H1 (cell line): ENCODE results near the gene CORO6. TPM values are rescaled to one million over a fixed set of nuclear protein-coding genes. Genes with fewer than 3 reads are reported as not detected.
A peak's percentile ranks its signal among the peaks of the same experiment; 100 is the strongest.

Experiments
- CTCF ChIA-PET: fragments of 300-600 bp; sonication (Branson Sonifier 250); formaldehyde crosslinking; loops from one replicate; lab custom pipeline; 2021; ENCODE audit not compliant: partially characterized antibody; lab: Charles Lee
- POLR2A ChIA-PET: fragments of 300-600 bp; sonication (Branson Sonifier 250); formaldehyde crosslinking; loops from one replicate; lab custom pipeline; 2021; ENCODE audit warnings: inconsistent platforms; ENCODE audit not compliant: partially characterized antibody; lab: Charles Lee
- DNase-seq, 2 experiments: peaks; one replicate each; pipeline versions ENCODE4 v3.0.0 to v3.0.0-alpha.2; 2010 to 2022; ENCODE audit warnings: low spot score in 2 of 2, low read depth in 1 of 2, mixed read lengths in 1 of 2
- FAIRE-seq: peaks from 2 replicates; lab custom pipeline; 2011; peaks lifted over from hg19 to GRCh38; lab: Jason Lieb, UNC
- H2AFZ ChIP-seq: 2 replicates; pipeline ENCODE4 v1.8.1; 2012; ENCODE audit warnings: low read length, inconsistent platforms
- H2AK5ac ChIP-seq: 2 replicates; pipeline ENCODE4 v1.6.1; 2013; ENCODE audit warnings: low read depth, low read length
- H2BK120ac ChIP-seq: replicated peaks from 2 replicates; pipeline ENCODE3; 2013; ENCODE audit warnings: low read depth, low read length, inconsistent platforms
- H2BK12ac ChIP-seq: 2 replicates; pipeline ENCODE4 v1.6.1; 2013; ENCODE audit warnings: low read depth, low read length
- H2BK15ac ChIP-seq: 2 replicates; pipeline ENCODE4 v1.6.1; 2013; ENCODE audit warnings: low read length
- H2BK20ac ChIP-seq: 2 replicates; pipeline ENCODE4 v1.6.1; 2013; ENCODE audit warnings: low read length
- H2BK5ac ChIP-seq: 2 replicates; pipeline ENCODE4 v1.6.1; 2013; ENCODE audit warnings: low read depth, low read length
- H3K14ac ChIP-seq: 2 replicates; pipeline ENCODE4 v1.6.1; 2013; ENCODE audit warnings: inconsistent platforms; ENCODE audit not compliant: insufficient read length
- H3K18ac ChIP-seq: 2 replicates; pipeline ENCODE4 v1.6.1; 2013; ENCODE audit warnings: low read length; ENCODE audit errors: extremely low read depth
- H3K23ac ChIP-seq: 2 replicates; pipeline ENCODE4 v1.6.1; 2013; ENCODE audit warnings: inconsistent platforms; ENCODE audit not compliant: insufficient read length
- H3K23me2 ChIP-seq: 2 replicates; pipeline ENCODE4 v1.6.1; 2013; ENCODE audit warnings: low read depth, low read length
- H3K27ac ChIP-seq: 2 replicates; pipeline ENCODE4 v1.6.1; 2011; ENCODE audit warnings: low read depth, low read length, inconsistent platforms
- H3K27me3 ChIP-seq, 4 experiments: replicated peaks in 1 of 4; 1 replicate in 1 of 4; 2 replicates in 3 of 4; pipeline versions ENCODE4 v1.6.1 to v1.8.1; 2011 to 2013; ENCODE audit warnings: low read length in 3 of 4, mild to moderate bottlenecking in 3 of 4, inconsistent platforms in 2 of 4, mixed read lengths in 2 of 4, moderate library complexity in 1 of 4; ENCODE audit not compliant: control insufficient read depth in 3 of 4, insufficient read depth in 3 of 4; ENCODE audit errors: extremely low read depth in 1 of 4
- H3K36me3 ChIP-seq, 4 experiments: 2 replicates each; pipeline versions ENCODE4 v1.6.1 to v1.8.1; 2011 to 2013; ENCODE audit warnings: mild to moderate bottlenecking in 4 of 4, low read length in 3 of 4, moderate library complexity in 2 of 4, control low read depth in 1 of 4, inconsistent platforms in 1 of 4; ENCODE audit not compliant: insufficient read depth in 4 of 4, control insufficient read depth in 2 of 4
- H3K4ac ChIP-seq: replicated peaks from 2 replicates; pipeline ENCODE3; 2013; ENCODE audit warnings: low read length, low read depth, mixed read lengths, inconsistent platforms; ENCODE audit not compliant: insufficient read length
- H3K4me1 ChIP-seq, 4 experiments: replicated peaks in 1 of 4; 1 replicate in 1 of 4; 2 replicates in 3 of 4; pipeline versions ENCODE4 v1.6.1 to v1.8.1; 2011 to 2013; ENCODE audit warnings: low read length in 3 of 4, inconsistent platforms in 2 of 4, mixed read lengths in 1 of 4; ENCODE audit not compliant: insufficient read depth in 4 of 4, control insufficient read depth in 3 of 4
- H3K4me2 ChIP-seq, 2 experiments: 2 replicates each; pipeline versions ENCODE4 v1.6.1 to v1.8.1; 2011 to 2013; ENCODE audit warnings: low read depth in 2 of 2, low read length in 2 of 2, control low read depth in 1 of 2, inconsistent platforms in 1 of 2, mild to moderate bottlenecking in 1 of 2; ENCODE audit not compliant: insufficient read depth in 1 of 2
- H3K4me3 ChIP-seq, 4 experiments: fragments of 200-600, 300-600 bp in 1 of 4; sonication (generic), shearing (Covaris generic), sonication (Bioruptor Twin) in 1 of 4; 2 replicates each; pipeline versions ENCODE4 v1.5.1 to v1.8.1; 2011 to 2016; ENCODE audit warnings: low read length in 4 of 4, low read depth in 3 of 4, control low read depth in 2 of 4, inconsistent platforms in 2 of 4, mild to moderate bottlenecking in 2 of 4, mixed read lengths in 1 of 4, moderate library complexity in 1 of 4; ENCODE audit not compliant: insufficient read depth in 2 of 4; ENCODE audit errors: extremely low read depth in 1 of 4
- H3K56ac ChIP-seq: replicated peaks from 2 replicates; pipeline ENCODE3; 2013; ENCODE audit warnings: low read depth, mild to moderate bottlenecking, mixed read lengths, low read length, inconsistent platforms; ENCODE audit not compliant: insufficient read length
- H3K79me1 ChIP-seq: 2 replicates; pipeline ENCODE4 v1.6.1; 2013; ENCODE audit warnings: low read depth, low read length, control low read depth
- H3K79me2 ChIP-seq, 2 experiments: 2 replicates each; pipeline versions ENCODE4 v1.6.1 to v1.8.1; 2012 to 2013; ENCODE audit warnings: low read length in 2 of 2, mild to moderate bottlenecking in 2 of 2, inconsistent platforms in 1 of 2; ENCODE audit not compliant: insufficient read depth in 2 of 2, control insufficient read depth in 1 of 2
- H3K9ac ChIP-seq, 4 experiments: replicated peaks in 1 of 4; 1 replicate in 1 of 4; 2 replicates in 3 of 4; pipeline versions ENCODE4 v1.6.1 to v1.8.1; 2011 to 2013; ENCODE audit warnings: low read depth in 3 of 4, low read length in 3 of 4, control low read depth in 2 of 4, mild to moderate bottlenecking in 2 of 4, moderate library complexity in 2 of 4, inconsistent platforms in 1 of 4; ENCODE audit errors: extremely low read depth in 1 of 4
- H3K9me3 ChIP-seq, 2 experiments: 2 replicates each; pipeline versions ENCODE4 v1.6.1 to v1.8.1; 2012 to 2013; ENCODE audit warnings: mild to moderate bottlenecking in 2 of 2, moderate library complexity in 2 of 2, control low read depth in 1 of 2, inconsistent platforms in 1 of 2, low read depth in 1 of 2, low read length in 1 of 2, mixed read lengths in 1 of 2; ENCODE audit not compliant: insufficient read depth in 2 of 2
- H4K20me1 ChIP-seq, 2 experiments: replicated peaks in 1 of 2; 2 replicates each; pipeline versions ENCODE3 to v1.8.1; 2011 to 2013; ENCODE audit warnings: inconsistent platforms in 2 of 2, low read length in 2 of 2, mild to moderate bottlenecking in 1 of 2; ENCODE audit not compliant: insufficient read depth in 2 of 2, control insufficient read depth in 1 of 2
- H4K5ac ChIP-seq: 2 replicates; pipeline ENCODE4 v1.6.1; 2013; ENCODE audit warnings: low read length, low read depth, mixed read lengths, inconsistent platforms; ENCODE audit not compliant: insufficient read length
- H4K8ac ChIP-seq: 2 replicates; pipeline ENCODE4 v1.8.0; 2013; ENCODE audit warnings: mild to moderate bottlenecking, moderate library complexity, low read length, inconsistent platforms; ENCODE audit not compliant: insufficient read depth; ENCODE audit errors: extremely low read depth
- H4K91ac ChIP-seq: replicated peaks from 2 replicates; pipeline ENCODE3; 2013; ENCODE audit warnings: low read length, mixed read lengths, inconsistent platforms; ENCODE audit not compliant: insufficient read length
- JUND ChIP-seq: IDR thresholded peaks from 2 replicates; pipeline ENCODE4 v1.6.1; 2011; ENCODE audit warnings: mild to moderate bottlenecking, improper control_type of control experiment, low read length
- PHF8 ChIP-seq: fragments of 200-600 bp; sonication (generic); conservative IDR thresholded peaks from 2 replicates; pipeline ENCODE4 v1.7.1; 2012; ENCODE audit warnings: low read depth, mild to moderate bottlenecking, inconsistent platforms, low read length, moderate library complexity
- RXRA ChIP-seq: IDR thresholded peaks from 2 replicates; pipeline ENCODE4 v1.6.1; 2011; ENCODE audit warnings: low read depth, mild to moderate bottlenecking, low read length, moderate library complexity; ENCODE audit not compliant: insufficient read depth
- YY1 ChIP-seq: IDR thresholded peaks from 2 replicates; pipeline ENCODE4 v1.6.1; 2011; ENCODE audit warnings: low read depth, mild to moderate bottlenecking, low read length
- WGBS, 2 experiments: shearing (Covaris generic) in 1 of 2; methylation state at CpG; one replicate each; pipeline versions ENCODE4 v1.1.6 to v1.1.7; 2013 to 2015; ENCODE audit warnings: low lambda C conversion rate in 2 of 2, mixed read lengths in 2 of 2, inconsistent platforms in 1 of 2, low coverage in 1 of 2, missing lambda C conversion rate in 1 of 2; ENCODE audit not compliant: insufficient replicate concordance in 2 of 2, insufficient coverage in 1 of 2, insufficient read length in 1 of 2; ENCODE audit errors: extremely low coverage in 1 of 2, missing lambda C conversion rate in 1 of 2; 5-methylcytosine and 5-hydroxymethylcytosine counted together
- polyA plus RNA-seq, 7 experiments: library from polyadenylated mRNA; depleted of rRNA in 3 of 7; stranded (reverse) in 5 of 7; unstranded in 2 of 7; fragments of >200 nt in 5 of 7; fragments of 200-250 nt in 2 of 7; gene quantifications; 1 replicate in 5 of 7; 2 replicates in 1 of 7; 4 replicates in 1 of 7; pipeline versions ENCODE4 v1.2.1 to v1.2.3, GENCODE V29; 2011 to 2013; ENCODE audit warnings: missing spikeins in 2 of 7, mixed read lengths in 2 of 7
- total RNA-seq: library from RNA; stranded (reverse); fragmentation: NEBNext Ultra II Directional; extraction: Animal tissue kit (Norgen Biotek cat#: 25700); gene quantifications from 2 replicates; pipeline ENCODE4 v1.2.1, GENCODE V29; 2021

The CORO6 gene
- total and polyA plus RNA-seq, 2 of the 8 experiments (the other 6 are each of a cell fraction or from before 2014, with no cell fraction given): 2.5 to 8.6 TPM

GRCh38 chr17:29620271-29620670 lies 2.4 kb downstream of the CORO6 start:
- Histone ChIP-seq H4K5ac (no peak overlapping the region), H3K23ac (no peak overlapping the region), H3K9me3 (no peaks in the 10 kb centered on the region), H3K27me3 (peaks cover 21 to 64% (median 50%) of the 10 kb centered on the region in 4 experiments), H2BK5ac (no peak overlapping the region), H3K79me2 (no peaks in the 10 kb centered on the region), H3K4me2 (peak overlapping the region in 1 of 2 experiments; percentile 6; a peak in 1 of 4 replicates), H4K20me1 (peaks cover 5 to 6% of the 10 kb centered on the region in 2 experiments), H3K36me3 (no peaks in the 10 kb centered on the region), H3K23me2 (peaks cover 23% of the 10 kb centered on the region), H3K4me3 (no peak overlapping the region), H2BK15ac (0 out of 2 replicates have a peak overlapping the region, but pooled peaks have one; percentile 31), H3K56ac (no peak overlapping the region), H3K9ac (no peak overlapping the region), H4K91ac (no peak overlapping the region), H2BK120ac (no peak overlapping the region), H3K14ac (no peak overlapping the region), H2BK20ac (no peak overlapping the region), H3K4me1 (peaks cover 16 to 41% (median 29%) of the 10 kb centered on the region in 4 experiments), H4K8ac (no peak overlapping the region), H3K27ac (no peak overlapping the region), H3K18ac (0 out of 2 replicates have a peak overlapping the region, but pooled peaks have one; percentile 51), H2AK5ac (no peak overlapping the region), H3K79me1 (no peaks in the 10 kb centered on the region), H2BK12ac (no peak overlapping the region)
- no peak for FAIRE-seq
- CTCF ChIA-PET: interaction anchor here (0.8 to 13.1 kb wide), 9 partner anchors 11 to 474 kb away, joined by 3 to 193 read pairs (median 6); partner anchors contain the start of genes ABHD15 and TP53I13
- DNase-seq: no peak
- POLR2A ChIA-PET: interaction anchor here (1.7 kb wide), 1 partner anchor 28 kb away, joined by 9 read pairs; the partner anchor contains the start of gene ANKRD13B
- TF ChIP-seq JUND (peak; percentile 57; the same call in 1 of the 2 replicates), YY1 (peak; percentile 84), RXRA (peak; percentile 86; the same call in 1 of the 2 replicates), PHF8 (no peak)
- TF ChIP-seq, all 59 proteins: peak for 3
- Histone ChIP-seq H2AFZ (no peak overlapping the region), H3K4ac (no peak overlapping the region)
- 84% methylated on average over 4 of the region's 4 CpGs; no CpG with 5 or more reads in 1 of the 2 experiments for WGBS, 2 experiments
